Measurements from ENCODE around the gene UAP1.

UAP1 gene

DNA sequence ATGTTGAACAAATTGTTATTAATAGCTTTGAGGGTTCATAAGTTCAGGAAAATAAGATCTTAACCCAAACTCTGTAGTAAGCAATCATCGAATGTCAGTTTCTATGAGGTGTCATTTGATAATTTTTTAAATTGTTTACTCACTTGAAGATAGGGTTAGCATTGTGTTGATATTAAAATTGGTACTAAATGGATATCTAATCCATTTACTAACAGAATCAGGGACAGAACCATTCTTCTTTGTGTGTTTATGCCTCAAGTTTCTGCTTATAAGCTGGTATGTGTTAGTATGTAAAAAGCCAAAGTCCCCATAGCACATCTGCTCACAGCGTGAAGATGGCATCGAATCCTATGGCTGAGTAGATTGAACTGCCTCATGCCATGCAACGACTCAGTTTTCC, 84.1 kb downstream of the UAP1 start:
- no peak overlapping the region for H3K27ac ChIP-seq (ENCODE audit: low read length)
- TF ChIP-seq EZH2 (IDR thresholded peaks at IDR 0.05; ENCODE audit: borderline replicate concordance, low read depth, low read length, severe bottlenecking) = no peak
- TF ChIP-seq CTCF (IDR thresholded peaks at IDR 0.05; ENCODE audit: borderline replicate concordance, extremely low read depth, low read length, poor library complexity, severe bottlenecking) = no peak
- H3K9ac ChIP-seq (ENCODE audit: low read depth, low read length) = no peak overlapping the region
- no peaks in the 10 kb centered on the region for H3K4me1 ChIP-seq (ENCODE audit: insufficient read depth, low read length)
- no peaks in the 10 kb centered on the region for H3K79me2 ChIP-seq (ENCODE audit: insufficient read depth, low read length)
- H3K4me2 ChIP-seq (ENCODE audit: insufficient read depth, low read length) = no peak overlapping the region
- no peaks in the 10 kb centered on the region for H3K9me3 ChIP-seq (ENCODE audit: insufficient read depth, low read length, severe bottlenecking)
- DNase-seq (no peak), ATAC-seq (ENCODE audit: insufficient read depth, low read depth) (no peak)
- no peaks in the 10 kb centered on the region for H3K36me3 ChIP-seq (ENCODE audit: insufficient read depth, low read length)
- no peak overlapping the region for H3K4me3 ChIP-seq (ENCODE audit: low read depth in 1 of 2, low read length in 2 of 2)
- no peaks in the 10 kb centered on the region for H4K20me1 ChIP-seq (ENCODE audit: insufficient read depth, low read length)
- H3K27me3 ChIP-seq (ENCODE audit: insufficient read depth, low read length, poor library complexity) = no peaks in the 10 kb centered on the region
- no peak overlapping the region for H2AFZ ChIP-seq (ENCODE audit: low read depth, low read length)

DNA sequence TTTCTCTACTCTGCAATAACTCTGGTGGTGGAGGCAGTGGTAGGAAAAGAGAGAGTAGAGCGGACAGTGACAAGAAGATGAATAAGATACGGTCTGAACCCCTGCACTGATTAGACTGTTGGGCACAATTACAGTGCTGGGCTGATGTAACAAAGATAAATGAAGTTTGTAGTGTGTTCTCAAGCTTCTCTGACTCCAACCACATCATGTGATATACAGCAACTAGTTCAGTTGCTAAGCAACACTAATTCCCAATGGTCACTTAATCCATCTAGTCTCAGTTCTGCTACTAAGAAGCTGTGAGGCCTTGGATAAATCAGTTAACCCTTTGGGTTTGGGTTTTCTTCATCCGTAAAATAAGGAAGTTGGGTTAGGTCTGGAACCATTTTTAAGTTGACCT, 88.1 kb downstream of the UAP1 start:
- DNase-seq (no peak), ATAC-seq (ENCODE audit: insufficient read depth, low read depth) (no peak)
- Histone ChIP-seq H3K36me3 (ENCODE audit: insufficient read depth, low read length) (no peaks in the 10 kb centered on the region), H3K9me3 (ENCODE audit: insufficient read depth, low read length, severe bottlenecking) (no peaks in the 10 kb centered on the region), H3K4me1 (ENCODE audit: insufficient read depth, low read length) (no peaks in the 10 kb centered on the region), H4K20me1 (ENCODE audit: insufficient read depth, low read length) (no peaks in the 10 kb centered on the region), H3K27ac (ENCODE audit: low read length) (no peak overlapping the region), H2AFZ (ENCODE audit: low read depth, low read length) (no peak overlapping the region), H3K4me2 (ENCODE audit: insufficient read depth, low read length) (no peak overlapping the region), H3K4me3 (ENCODE audit: low read depth in 1 of 2, low read length in 2 of 2) (no peak overlapping the region), H3K79me2 (ENCODE audit: insufficient read depth, low read length) (no peaks in the 10 kb centered on the region), H3K27me3 (ENCODE audit: insufficient read depth, low read length, poor library complexity) (no peaks in the 10 kb centered on the region), H3K9ac (ENCODE audit: low read depth, low read length) (no peak overlapping the region)
- TF ChIP-seq CTCF (IDR thresholded peaks at IDR 0.05; ENCODE audit: borderline replicate concordance, extremely low read depth, low read length, poor library complexity, severe bottlenecking) = no peak
- no peak for TF ChIP-seq EZH2 (IDR thresholded peaks at IDR 0.05; ENCODE audit: borderline replicate concordance, low read depth, low read length, severe bottlenecking)

All from DND-41 (cell line).